Mucosa of stomach (tissue), 1 donor: ENCODE data around the gene ATP6AP1.

Experiments
- H3K27me3 ChIP-seq: one replicate; pipeline ENCODE4 v1.7.0; 2013; ENCODE audit warnings: mild to moderate bottlenecking, low read length; ENCODE audit not compliant: control insufficient read depth, insufficient read depth
- H3K36me3 ChIP-seq: one replicate; pipeline ENCODE4 v1.7.0; 2013; ENCODE audit warnings: low read length; ENCODE audit not compliant: control insufficient read depth, insufficient read depth
- H3K4me1 ChIP-seq: one replicate; pipeline ENCODE4 v1.7.0; 2013; ENCODE audit warnings: mild to moderate bottlenecking, low read length; ENCODE audit not compliant: control insufficient read depth, insufficient read depth
- H3K4me3 ChIP-seq: one replicate; pipeline ENCODE4 v1.7.0; 2013; ENCODE audit warnings: low read length
- H3K9ac ChIP-seq: one replicate; pipeline ENCODE4 v1.7.0; 2013; ENCODE audit warnings: mild to moderate bottlenecking, low read length, moderate library complexity
- H3K9me3 ChIP-seq: one replicate; pipeline ENCODE4 v1.7.0; 2013; ENCODE audit warnings: mild to moderate bottlenecking, low read length, moderate library complexity; ENCODE audit not compliant: control insufficient read depth
- donor health status: Pancreatic carcinoma.

Gene ATP6AP1

DNA sequence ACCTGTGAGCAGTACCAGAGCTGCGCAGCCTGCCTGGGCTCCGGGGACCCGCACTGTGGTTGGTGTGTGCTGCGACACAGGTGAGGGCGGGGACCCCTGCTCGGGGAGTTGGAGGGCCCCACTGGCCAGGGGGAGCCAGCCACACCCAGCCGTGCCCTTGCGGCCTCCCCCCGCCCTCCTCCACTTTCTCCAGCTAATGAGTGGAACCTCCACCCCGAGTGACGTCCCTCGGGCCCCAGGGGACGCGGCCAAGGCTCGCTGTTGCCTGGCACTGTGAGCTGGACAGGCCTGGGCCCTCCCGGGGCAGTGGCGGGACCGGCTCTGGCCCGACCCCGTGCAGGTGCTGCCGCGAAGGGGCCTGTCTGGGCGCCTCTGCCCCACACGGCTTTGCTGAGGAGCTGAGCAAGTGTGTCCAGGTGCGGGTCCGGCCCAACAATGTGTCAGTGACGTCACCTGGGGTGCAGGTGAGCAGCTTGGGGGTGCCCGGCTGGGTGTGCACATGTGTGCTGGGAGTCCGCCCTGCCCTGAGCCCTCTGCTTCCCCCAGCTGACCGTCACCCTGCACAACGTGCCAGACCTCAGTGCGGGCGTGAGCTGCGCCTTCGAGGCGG, 35.2 kb downstream of the ATP6AP1 start:
- Histone ChIP-seq H3K36me3 (no peaks in the 10 kb centered on the region), H3K4me1 (peaks cover 4% of the 10 kb centered on the region), H3K27me3 (no peaks in the 10 kb centered on the region), H3K9me3 (no peaks in the 10 kb centered on the region), H3K4me3 (no peak overlapping the region), H3K9ac (no peak overlapping the region)

GRCh38 chrX:154464806-154465365, 36.4 kb downstream of the ATP6AP1 start:
- Histone ChIP-seq H3K4me3 (no peak overlapping the region), H3K9ac (no peak overlapping the region), H3K9me3 (no peaks in the 10 kb centered on the region), H3K27me3 (no peaks in the 10 kb centered on the region), H3K36me3 (no peaks in the 10 kb centered on the region), H3K4me1 (peaks cover under 1% of the 10 kb centered on the region)

GRCh38 chrX:154465601-154466000, 37.1 kb downstream of the ATP6AP1 start:
- Histone ChIP-seq H3K36me3 (no peaks in the 10 kb centered on the region), H3K27me3 (no peaks in the 10 kb centered on the region), H3K4me3 (no peak overlapping the region), H3K4me1 (no peaks in the 10 kb centered on the region), H3K9me3 (no peaks in the 10 kb centered on the region), H3K9ac (no peak overlapping the region)

GRCh38 chrX:154466036-154466435, 37.6 kb downstream of the ATP6AP1 start:
- H3K27me3 ChIP-seq, result no peaks in the 10 kb centered on the region
- no peaks in the 10 kb centered on the region for H3K36me3 ChIP-seq
- H3K9me3 ChIP-seq, result no peaks in the 10 kb centered on the region
- H3K4me3 ChIP-seq, result no peak overlapping the region
- no peaks in the 10 kb centered on the region for H3K4me1 ChIP-seq
- H3K9ac ChIP-seq, result no peak overlapping the region

GRCh38 chrX:154466907-154467306, 38.4 kb downstream of the ATP6AP1 start:
- Histone ChIP-seq H3K9me3 (no peaks in the 10 kb centered on the region), H3K9ac (no peak overlapping the region), H3K4me3 (no peak overlapping the region), H3K4me1 (no peaks in the 10 kb centered on the region), H3K36me3 (no peaks in the 10 kb centered on the region), H3K27me3 (no peaks in the 10 kb centered on the region)

DNA sequence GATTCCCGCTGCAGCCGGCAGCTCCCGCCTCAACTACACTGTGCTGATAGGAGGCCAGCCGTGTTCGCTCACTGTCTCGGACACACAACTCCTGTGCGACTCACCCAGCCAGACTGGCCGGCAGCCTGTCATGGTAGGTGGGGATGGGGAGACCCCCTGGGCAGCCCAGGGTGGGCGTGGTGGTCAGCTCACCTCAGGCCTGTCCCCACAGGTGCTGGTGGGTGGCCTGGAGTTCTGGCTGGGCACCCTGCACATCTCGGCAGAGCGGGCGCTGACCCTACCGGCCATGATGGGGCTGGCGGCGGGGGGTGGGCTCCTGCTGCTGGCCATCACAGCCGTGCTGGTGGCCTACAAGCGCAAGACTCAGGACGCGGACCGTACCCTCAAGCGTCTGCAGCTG, 39.1 kb downstream of the ATP6AP1 start:
- no peak overlapping the region for H3K4me3 ChIP-seq
- H3K27me3 ChIP-seq, result no peaks in the 10 kb centered on the region
- peaks cover 2% of the 10 kb centered on the region for H3K4me1 ChIP-seq
- no peak overlapping the region for H3K9ac ChIP-seq
- H3K9me3 ChIP-seq, result no peaks in the 10 kb centered on the region
- H3K36me3 ChIP-seq, result no peaks in the 10 kb centered on the region

- Histone ChIP-seq H3K9me3 (no peaks in the 10 kb centered on the region), H3K9ac (no peak overlapping the region), H3K36me3 (no peaks in the 10 kb centered on the region), H3K4me3 (no peak overlapping the region), H3K27me3 (no peaks in the 10 kb centered on the region), H3K4me1 (peaks cover 5% of the 10 kb centered on the region)
Observed at GRCh38 chrX:154468217-154468616, 39.7 kb downstream of the ATP6AP1 start.

- peaks cover 5% of the 10 kb centered on the region for H3K4me1 ChIP-seq
- H3K36me3 ChIP-seq, result no peaks in the 10 kb centered on the region
- H3K4me3 ChIP-seq, result no peak overlapping the region
- H3K27me3 ChIP-seq, result no peaks in the 10 kb centered on the region
- no peaks in the 10 kb centered on the region for H3K9me3 ChIP-seq
- H3K9ac ChIP-seq, result no peak overlapping the region
Observed at GRCh38 chrX:154469114-154469513, 40.6 kb downstream of the ATP6AP1 start.

GRCh38 chrX:154469880-154470279, 41.4 kb downstream of the ATP6AP1 start:
- no peaks in the 10 kb centered on the region for H3K27me3 ChIP-seq
- no peaks in the 10 kb centered on the region for H3K9me3 ChIP-seq
- peaks cover 5% of the 10 kb centered on the region for H3K4me1 ChIP-seq
- no peaks in the 10 kb centered on the region for H3K36me3 ChIP-seq
- no peak overlapping the region for H3K9ac ChIP-seq
- no peak overlapping the region for H3K4me3 ChIP-seq

- Histone ChIP-seq H3K36me3 (no peaks in the 10 kb centered on the region), H3K4me1 (peaks cover 5% of the 10 kb centered on the region), H3K27me3 (no peaks in the 10 kb centered on the region), H3K9me3 (no peaks in the 10 kb centered on the region), H3K9ac (no peak overlapping the region), H3K4me3 (no peak overlapping the region)
Observed at GRCh38 chrX:154470434-154470833, 42.0 kb downstream of the ATP6AP1 start.

DNA sequence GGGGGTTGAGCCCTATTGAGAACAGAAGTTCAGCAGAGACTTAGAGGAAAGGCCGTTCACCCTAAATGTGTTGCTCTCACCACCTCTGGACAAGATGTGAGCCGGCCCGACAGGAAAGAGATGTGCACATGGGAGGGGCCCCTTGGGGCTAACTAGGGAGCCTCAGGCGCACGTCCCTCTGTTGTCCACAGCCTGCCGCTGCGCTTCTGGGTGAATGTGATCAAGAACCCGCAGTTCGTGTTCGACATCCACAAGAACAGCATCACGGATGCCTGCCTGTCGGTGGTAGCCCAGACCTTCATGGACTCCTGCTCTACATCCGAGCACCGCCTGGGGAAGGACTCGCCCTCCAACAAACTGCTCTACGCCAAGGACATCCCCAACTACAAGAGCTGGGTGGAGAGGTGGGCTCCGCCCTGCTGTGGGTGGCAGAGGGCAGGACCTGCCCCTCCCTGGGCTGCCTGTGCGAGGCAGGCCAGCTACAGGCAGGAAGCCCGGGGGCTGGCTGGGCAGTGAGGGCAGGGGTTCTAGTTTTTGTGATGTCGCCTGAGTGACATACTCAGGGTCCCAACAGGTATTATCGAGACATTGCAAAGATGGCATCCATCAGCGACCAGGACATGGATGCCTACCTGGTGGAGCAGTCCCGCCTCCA, 42.6 kb downstream of the ATP6AP1 start:
- H3K4me1 ChIP-seq, result peaks cover 5% of the 10 kb centered on the region
- no peaks in the 10 kb centered on the region for H3K36me3 ChIP-seq
- H3K4me3 ChIP-seq, result no peak overlapping the region
- no peak overlapping the region for H3K9ac ChIP-seq
- H3K9me3 ChIP-seq, result no peaks in the 10 kb centered on the region
- no peaks in the 10 kb centered on the region for H3K27me3 ChIP-seq

- no peak overlapping the region for H3K9ac ChIP-seq
- no peak overlapping the region for H3K4me3 ChIP-seq
- peaks cover 5% of the 10 kb centered on the region for H3K4me1 ChIP-seq
- no peaks in the 10 kb centered on the region for H3K9me3 ChIP-seq
- no peaks in the 10 kb centered on the region for H3K27me3 ChIP-seq
- no peaks in the 10 kb centered on the region for H3K36me3 ChIP-seq
Observed at GRCh38 chrX:154471839-154472684, 43.6 kb downstream of the ATP6AP1 start.
